ENCODE results near the gene ZNF787.

- TF ChIP-seq CTCF (IDR thresholded peaks at IDR 0.05; ENCODE audit: insufficient read depth, low read length, poor library complexity, severe bottlenecking) (no peak), EZH2phosphoT487 (conservative IDR thresholded peaks at IDR 0.05; ENCODE audit: low read length) (no peak)
Observed at GRCh38 chr19:56125806-56126590, 4.9 kb upstream of the ZNF787 start.
